ENCODE results near the gene SLC45A2.

GRCh38 chr5:33939556-33940262 lies 44.8 kb downstream of the SLC45A2 start:
- TF ChIP-seq CTCF (IDR thresholded peaks at IDR 0.05) (no peak), POLR2A (IDR thresholded peaks at IDR 0.05) (no peak), POLR2AphosphoS5 (IDR thresholded peaks at IDR 0.05; ENCODE audit: insufficient read depth in 1 of 2, low read depth in 1 of 2) (no peak)
